Stimulated activated memory B cell treated with anti-CD40 and anti-IgM and Interleukin-4, amounts not matched to agents 10 μg/mL and 1 μg/mL and 100 μg/mL, for 72 hours (primary cell): ENCODE data around the gene LPAR1.
A peak's percentile ranks its signal among the peaks of the same experiment; 100 is the strongest.

Experiments used
- ATAC-seq: fragments of 150-1000 bp; cut with Tn5 transposase; 2 replicates; pipeline ENCODE4 v1.10.0; 2021
- H3K27ac Mint-ChIP-seq: one replicate; pipeline ENCODE4 v1.8.0; 2022; ENCODE audit warnings: mild to moderate bottlenecking, mixed read lengths
- H3K27me3 Mint-ChIP-seq: one replicate; pipeline ENCODE4 v1.8.0; 2022; ENCODE audit warnings: mixed read lengths
- H3K36me3 Mint-ChIP-seq: one replicate; pipeline ENCODE4 v1.8.0; 2022; ENCODE audit warnings: mixed read lengths
- H3K4me1 Mint-ChIP-seq: one replicate; pipeline ENCODE4 v1.8.0; 2022; ENCODE audit warnings: mixed read lengths
- H3K4me3 Mint-ChIP-seq: one replicate; pipeline ENCODE4 v1.8.0; 2022; ENCODE audit warnings: mild to moderate bottlenecking, moderate library complexity, mixed read lengths
- H3K9me3 Mint-ChIP-seq: one replicate; pipeline ENCODE4 v1.8.0; 2022; ENCODE audit warnings: mixed read lengths

LPAR1 gene, protein sequence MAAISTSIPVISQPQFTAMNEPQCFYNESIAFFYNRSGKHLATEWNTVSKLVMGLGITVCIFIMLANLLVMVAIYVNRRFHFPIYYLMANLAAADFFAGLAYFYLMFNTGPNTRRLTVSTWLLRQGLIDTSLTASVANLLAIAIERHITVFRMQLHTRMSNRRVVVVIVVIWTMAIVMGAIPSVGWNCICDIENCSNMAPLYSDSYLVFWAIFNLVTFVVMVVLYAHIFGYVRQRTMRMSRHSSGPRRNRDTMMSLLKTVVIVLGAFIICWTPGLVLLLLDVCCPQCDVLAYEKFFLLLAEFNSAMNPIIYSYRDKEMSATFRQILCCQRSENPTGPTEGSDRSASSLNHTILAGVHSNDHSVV

DNA sequence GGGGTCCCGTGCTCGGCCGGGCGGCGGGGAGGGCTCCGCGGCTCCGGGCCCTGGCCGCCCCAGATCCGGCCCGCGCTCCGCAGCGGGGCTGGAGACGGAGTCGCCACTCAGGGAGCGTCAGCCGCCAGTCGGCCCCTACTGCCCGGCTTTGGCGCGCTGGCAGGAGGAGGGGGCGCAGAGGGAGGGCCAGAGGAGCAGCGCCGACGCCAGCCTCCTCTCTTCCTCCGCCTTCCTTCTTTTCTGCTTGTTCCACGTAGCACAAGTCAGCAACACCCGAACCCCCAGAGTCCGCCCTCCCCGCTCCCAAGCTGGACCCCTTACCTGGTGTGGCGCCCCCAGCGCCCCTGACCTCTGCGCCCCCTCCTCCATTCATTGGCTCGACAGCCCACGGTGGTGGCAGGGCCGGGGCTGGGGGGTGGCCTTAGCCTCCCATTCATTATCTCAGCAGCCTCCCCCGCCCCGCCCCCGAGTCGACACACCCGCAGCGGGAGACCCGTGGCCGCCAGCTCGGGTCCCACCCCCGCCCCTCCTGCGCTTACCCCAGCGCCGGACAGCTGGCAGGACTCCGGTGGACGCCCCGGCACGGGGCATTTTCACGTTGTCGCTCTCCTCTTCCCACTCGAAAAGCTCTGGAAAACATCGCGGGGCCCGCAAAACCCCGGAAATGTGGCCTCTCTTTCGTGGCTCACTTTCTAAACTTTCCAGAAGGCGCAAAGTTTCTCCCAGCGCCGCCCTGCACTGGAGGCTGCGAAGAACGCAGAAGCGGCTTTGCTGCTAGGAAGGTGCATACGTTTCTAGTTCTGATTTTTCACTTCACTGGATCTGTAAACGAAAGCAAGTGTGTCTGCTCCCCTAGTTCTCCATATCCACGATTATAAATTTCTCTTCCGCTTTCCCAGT lies at the start of gene LPAR1:
LPAR1 (minus strand) TSS at position 140 of the 900 bp plus-strand sequence. CDS start 66,353 bp downstream, outside the sequence.
- peak within 1 kb of the TSS; percentile 48 for H3K4me3 Mint-ChIP-seq
- no peaks in the 10 kb centered on the region for H3K9me3 Mint-ChIP-seq
- peaks cover 54% of the 10 kb centered on the region for H3K27me3 Mint-ChIP-seq
- ATAC-seq: peak; percentile 37
- H3K27ac Mint-ChIP-seq: no peak within 1 kb of the TSS
- peaks cover 4% of the 10 kb centered on the region for H3K36me3 Mint-ChIP-seq
- peaks cover 15% of the 10 kb centered on the region for H3K4me1 Mint-ChIP-seq

DNA sequence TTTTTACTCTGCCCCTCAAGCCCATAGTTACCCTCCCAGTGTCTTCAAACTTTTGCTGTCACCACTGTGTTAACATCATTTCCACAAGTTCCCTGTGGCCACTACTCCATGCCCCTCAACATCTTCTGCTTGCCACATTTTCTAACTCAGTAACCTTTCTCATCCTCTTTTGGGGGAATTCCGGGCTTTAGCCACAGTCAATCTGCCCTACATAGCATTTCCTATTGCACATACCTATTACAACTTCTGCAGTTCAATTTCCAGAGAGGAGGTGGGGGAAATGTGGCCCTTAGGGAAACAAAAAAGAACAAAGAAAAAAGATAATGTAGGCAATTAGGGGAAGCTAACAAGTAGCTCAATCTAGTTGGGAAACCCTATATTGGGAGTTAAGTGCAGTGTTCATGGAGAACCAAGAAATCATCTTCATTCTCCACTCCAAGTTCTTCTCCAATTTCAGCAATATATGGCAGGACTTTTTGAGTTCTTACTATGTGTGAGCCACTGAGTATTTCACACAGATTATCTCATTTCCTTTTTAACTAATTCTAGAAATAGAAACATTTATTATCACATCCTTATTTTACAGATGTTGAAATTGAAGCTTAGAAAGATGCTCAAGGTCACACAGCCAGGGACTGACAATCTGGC lies 40.2 kb upstream of the LPAR1 start:
- Mint-ChIP-seq H3K27ac (no peak overlapping the region), H3K9me3 (peaks cover 2% of the 10 kb centered on the region), H3K4me1 (no peaks in the 10 kb centered on the region), H3K27me3 (no peaks in the 10 kb centered on the region), H3K36me3 (no peaks in the 10 kb centered on the region), H3K4me3 (no peak overlapping the region)
- no peak for ATAC-seq

DNA sequence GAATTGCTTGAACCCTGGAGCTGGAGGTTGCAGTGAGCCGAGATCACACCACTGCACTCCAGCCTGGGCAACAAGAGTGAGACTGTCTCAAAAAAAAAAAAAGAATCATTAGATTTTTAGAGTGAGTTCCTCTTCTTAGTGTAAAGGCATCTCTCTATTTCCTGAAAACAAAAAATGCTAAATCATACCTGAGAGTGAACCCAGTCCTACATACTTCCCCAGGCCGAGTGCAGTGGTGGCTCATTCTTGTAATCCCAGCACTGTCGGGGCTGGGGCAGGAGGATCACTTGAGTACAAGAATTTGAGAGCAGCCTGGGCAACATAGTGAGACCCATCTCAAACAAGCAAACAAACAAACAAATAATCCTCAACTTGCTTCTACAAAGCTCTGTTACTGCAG lies 38.2 kb upstream of the LPAR1 start:
- Mint-ChIP-seq H3K27me3 (no peaks in the 10 kb centered on the region), H3K4me1 (no peaks in the 10 kb centered on the region), H3K27ac (no peak overlapping the region), H3K36me3 (no peaks in the 10 kb centered on the region), H3K9me3 (peaks cover 2% of the 10 kb centered on the region), H3K4me3 (no peak overlapping the region)
- ATAC-seq: no peak

DNA sequence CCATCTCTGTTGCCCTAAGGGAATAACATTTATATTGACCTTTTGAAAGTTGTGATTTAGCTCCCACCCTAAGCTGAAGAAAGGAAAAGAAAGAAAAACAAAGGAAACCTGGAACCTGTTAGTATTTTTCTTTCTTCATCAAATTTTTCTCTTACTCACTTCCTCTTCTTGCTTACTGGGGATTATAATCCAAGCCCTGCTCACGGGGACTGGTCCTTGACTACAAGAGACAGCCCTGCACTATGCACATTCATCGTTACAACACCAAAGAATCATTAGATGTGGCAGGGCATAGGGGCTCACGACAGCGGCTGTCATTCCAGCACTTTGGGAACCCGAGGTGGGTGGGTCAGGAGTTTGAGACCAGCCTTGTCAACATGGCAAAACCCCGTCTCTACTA lies 37.8 kb upstream of the LPAR1 start:
- no peaks in the 10 kb centered on the region for H3K4me1 Mint-ChIP-seq
- no peaks in the 10 kb centered on the region for H3K27me3 Mint-ChIP-seq
- ATAC-seq: no peak
- H3K9me3 Mint-ChIP-seq: peaks cover 2% of the 10 kb centered on the region
- no peaks in the 10 kb centered on the region for H3K36me3 Mint-ChIP-seq
- no peak overlapping the region for H3K4me3 Mint-ChIP-seq
- H3K27ac Mint-ChIP-seq: no peak overlapping the region

DNA sequence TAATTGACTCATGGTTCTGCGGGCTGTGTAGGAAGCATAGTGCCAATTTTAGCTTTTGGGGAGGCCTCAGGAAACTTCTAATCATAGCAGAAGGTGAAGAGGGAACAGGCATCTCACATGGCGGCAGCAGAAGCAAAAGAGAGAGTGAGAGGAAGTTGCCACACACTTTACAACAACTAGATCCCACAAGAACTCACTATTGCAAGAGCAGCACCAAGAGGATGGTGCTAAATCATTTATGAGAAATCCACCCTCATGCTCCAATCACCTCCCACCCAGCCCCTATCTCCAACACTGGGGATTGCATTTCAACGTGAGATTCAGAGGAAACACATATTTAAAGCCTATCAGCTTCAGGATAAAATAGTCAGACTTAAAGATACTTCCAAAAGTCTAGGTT lies 36.1 kb upstream of the LPAR1 start:
- Mint-ChIP-seq H3K27me3 (no peaks in the 10 kb centered on the region), H3K4me1 (no peaks in the 10 kb centered on the region), H3K9me3 (no peaks in the 10 kb centered on the region), H3K4me3 (no peak overlapping the region), H3K27ac (no peak overlapping the region), H3K36me3 (no peaks in the 10 kb centered on the region)
- no peak for ATAC-seq

DNA sequence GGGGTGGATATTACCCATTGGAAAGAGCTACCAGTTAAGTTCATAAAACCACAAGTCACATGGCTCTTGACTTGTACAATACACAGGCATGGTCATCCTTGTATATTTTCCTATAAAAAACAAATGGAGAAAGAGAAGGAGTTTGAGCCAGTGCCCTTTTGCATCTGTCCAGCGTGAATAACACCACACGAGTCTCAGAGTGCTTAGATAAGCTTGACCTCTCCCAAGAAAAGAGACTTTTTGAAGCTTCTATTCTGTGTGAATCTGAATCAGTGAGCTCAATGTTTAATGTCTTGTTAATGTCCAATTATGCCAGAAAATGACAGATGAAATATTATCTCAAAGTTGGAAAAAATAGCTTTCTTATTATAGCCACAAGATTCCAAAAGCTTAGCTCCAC lies 30.9 kb upstream of the LPAR1 start:
- ATAC-seq: no peak
- Mint-ChIP-seq H3K4me1 (no peaks in the 10 kb centered on the region), H3K4me3 (no peak overlapping the region), H3K27me3 (peaks cover 6% of the 10 kb centered on the region), H3K36me3 (no peaks in the 10 kb centered on the region), H3K9me3 (no peaks in the 10 kb centered on the region), H3K27ac (no peak overlapping the region)

DNA sequence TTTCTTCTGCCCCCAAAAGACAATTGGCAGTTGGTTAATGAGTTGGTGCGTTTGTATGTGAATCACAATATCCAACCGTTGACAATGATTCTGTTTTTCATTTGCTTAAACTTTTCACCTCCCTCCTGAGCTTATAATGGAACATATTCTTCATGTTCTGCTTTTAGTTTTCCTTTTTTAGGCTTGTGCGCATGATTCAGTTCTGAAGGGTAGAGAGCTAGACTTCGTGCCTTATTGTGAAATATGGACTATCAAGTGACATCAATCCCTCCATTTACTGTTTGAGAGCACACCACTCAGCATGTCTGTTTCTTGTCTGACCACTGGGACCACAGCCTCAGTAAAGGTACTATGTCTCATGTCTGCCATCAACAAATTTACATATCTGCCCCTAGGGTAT lies 30.5 kb upstream of the LPAR1 start:
- no peak overlapping the region for H3K4me3 Mint-ChIP-seq
- no peaks in the 10 kb centered on the region for H3K36me3 Mint-ChIP-seq
- no peaks in the 10 kb centered on the region for H3K9me3 Mint-ChIP-seq
- no peaks in the 10 kb centered on the region for H3K4me1 Mint-ChIP-seq
- no peak for ATAC-seq
- no peak overlapping the region for H3K27ac Mint-ChIP-seq
- peaks cover 6% of the 10 kb centered on the region for H3K27me3 Mint-ChIP-seq

DNA sequence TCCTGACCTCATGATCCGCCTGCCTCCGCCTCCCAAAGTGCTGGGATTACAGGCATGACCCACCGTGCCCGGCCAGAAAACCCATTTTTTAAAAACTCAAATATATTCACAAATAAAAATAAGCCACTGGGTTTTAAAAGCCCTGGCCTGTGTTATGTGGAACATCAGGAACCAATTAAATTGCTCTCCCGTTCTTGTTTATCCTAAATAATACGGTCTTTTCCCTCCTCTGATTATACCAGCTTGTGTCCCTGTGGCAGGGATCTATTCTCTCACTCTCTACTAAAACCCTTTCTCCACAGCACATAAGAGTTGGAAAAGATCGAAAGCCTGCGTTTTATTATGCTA lies 30.1 kb upstream of the LPAR1 start:
- no peaks in the 10 kb centered on the region for H3K36me3 Mint-ChIP-seq
- H3K9me3 Mint-ChIP-seq: peaks cover under 1% of the 10 kb centered on the region
- no peaks in the 10 kb centered on the region for H3K4me1 Mint-ChIP-seq
- no peak overlapping the region for H3K4me3 Mint-ChIP-seq
- H3K27ac Mint-ChIP-seq: no peak overlapping the region
- ATAC-seq: no peak
- H3K27me3 Mint-ChIP-seq: peaks cover 6% of the 10 kb centered on the region

DNA sequence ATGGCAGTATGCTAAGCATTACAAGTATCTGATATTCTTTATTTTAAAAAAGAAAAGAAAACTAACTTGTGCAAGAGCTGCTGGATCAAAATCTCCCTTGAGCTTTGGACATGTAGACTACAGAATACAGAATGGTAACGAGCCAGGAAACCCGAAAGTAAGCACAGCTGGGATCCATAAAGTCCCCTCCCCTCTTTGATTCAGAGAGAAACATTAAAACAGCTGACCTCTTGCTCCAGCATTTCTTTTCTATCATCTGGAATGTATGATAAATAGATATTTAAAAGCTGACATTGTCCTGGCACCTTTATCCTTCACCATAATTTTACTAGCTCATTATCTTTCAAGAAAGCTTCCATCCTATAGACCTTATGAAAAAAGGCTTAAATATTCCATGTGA lies 28.2 kb upstream of the LPAR1 start:
- no peak overlapping the region for H3K4me3 Mint-ChIP-seq

DNA sequence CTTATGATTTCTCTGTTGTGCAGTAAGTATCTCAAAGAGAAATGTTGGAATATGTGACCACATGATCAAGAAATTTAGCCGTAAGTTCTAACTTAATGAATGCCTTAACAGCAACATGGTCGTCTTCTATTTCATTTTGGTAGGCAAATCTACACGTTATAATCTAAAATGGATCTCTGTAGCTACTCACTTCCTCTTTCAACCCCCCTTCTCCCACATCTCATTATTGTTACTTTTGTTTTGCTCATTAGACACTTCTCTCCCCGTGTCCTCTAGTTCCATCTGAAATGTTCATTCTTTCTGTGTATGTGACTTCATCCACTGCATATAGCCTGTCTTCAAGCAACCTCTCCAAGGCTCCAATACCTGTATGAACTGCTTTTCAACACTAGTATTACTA lies 27.1 kb upstream of the LPAR1 start:
- Mint-ChIP-seq H3K4me3 (no peak overlapping the region), H3K27me3 (peaks cover 10% of the 10 kb centered on the region), H3K9me3 (peaks cover 5% of the 10 kb centered on the region), H3K36me3 (no peaks in the 10 kb centered on the region), H3K4me1 (no peaks in the 10 kb centered on the region), H3K27ac (no peak overlapping the region)
- no peak for ATAC-seq

More for the DNA sequence above, 28.2 kb upstream of the LPAR1 start:
- H3K27me3 Mint-ChIP-seq: peaks cover 6% of the 10 kb centered on the region
- no peak overlapping the region for H3K27ac Mint-ChIP-seq
- peaks cover 3% of the 10 kb centered on the region for H3K9me3 Mint-ChIP-seq
- H3K4me1 Mint-ChIP-seq: no peaks in the 10 kb centered on the region
- no peaks in the 10 kb centered on the region for H3K36me3 Mint-ChIP-seq
- ATAC-seq: no peak

DNA sequence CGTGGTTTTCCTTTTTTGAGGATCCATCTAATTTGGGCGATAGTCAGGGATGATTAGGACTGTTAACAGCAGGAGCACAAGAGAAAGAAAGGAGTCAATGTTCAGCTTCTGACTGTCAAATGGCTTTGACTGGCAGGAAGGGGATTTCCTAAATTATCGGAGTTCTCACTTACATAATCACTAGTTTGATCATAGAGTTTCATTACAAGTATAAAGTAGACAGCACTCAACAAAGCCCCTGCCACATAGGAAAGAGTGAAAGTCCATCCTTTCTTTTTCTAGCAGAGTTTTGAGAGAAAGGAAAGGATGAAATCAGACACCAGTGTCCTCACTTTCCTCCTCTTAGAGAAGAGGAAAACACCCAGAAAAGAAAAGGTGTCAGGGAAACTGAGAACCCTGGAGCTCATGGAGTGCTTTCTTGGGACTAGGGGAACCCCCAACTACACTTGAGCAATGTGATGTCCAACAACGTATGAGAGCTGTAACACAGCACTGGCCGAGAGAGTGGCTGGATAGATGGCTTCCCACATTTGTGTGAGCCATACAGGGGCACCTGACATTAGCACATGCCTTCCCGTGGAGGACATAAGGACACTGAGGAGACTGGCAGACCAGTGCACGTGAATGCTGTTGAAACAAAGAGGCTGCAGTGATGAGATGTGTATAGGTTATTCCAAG lies 26.0 kb upstream of the LPAR1 start:
- Mint-ChIP-seq H3K36me3 (no peaks in the 10 kb centered on the region), H3K4me3 (no peak overlapping the region), H3K4me1 (no peaks in the 10 kb centered on the region), H3K27ac (no peak overlapping the region), H3K9me3 (peaks cover 9% of the 10 kb centered on the region), H3K27me3 (peaks cover 16% of the 10 kb centered on the region)
- ATAC-seq: no peak

DNA sequence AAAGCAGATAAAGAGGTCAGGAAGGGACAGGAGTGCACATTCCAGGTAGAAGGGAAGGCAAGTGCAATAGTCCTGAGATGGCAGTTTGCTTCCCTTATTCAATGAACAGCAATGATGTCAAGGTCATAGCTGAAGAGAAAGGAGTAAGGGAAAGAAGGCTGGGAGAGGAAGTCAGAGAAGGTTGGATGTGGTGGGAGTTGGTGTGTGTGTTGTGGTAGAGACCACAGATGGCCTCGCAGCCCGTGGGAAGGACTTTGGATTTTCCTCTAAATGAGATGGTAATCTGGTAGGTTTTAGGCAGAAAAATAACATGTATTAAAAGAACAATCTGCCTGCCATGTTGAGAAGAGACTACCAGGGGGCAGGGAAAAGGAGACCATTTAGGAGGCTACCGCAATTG lies 25.1 kb upstream of the LPAR1 start:
- Mint-ChIP-seq H3K4me3 (no peak overlapping the region), H3K36me3 (no peaks in the 10 kb centered on the region), H3K9me3 (peaks cover 9% of the 10 kb centered on the region), H3K27ac (no peak overlapping the region), H3K4me1 (no peaks in the 10 kb centered on the region), H3K27me3 (peaks cover 16% of the 10 kb centered on the region)
- ATAC-seq: no peak

DNA sequence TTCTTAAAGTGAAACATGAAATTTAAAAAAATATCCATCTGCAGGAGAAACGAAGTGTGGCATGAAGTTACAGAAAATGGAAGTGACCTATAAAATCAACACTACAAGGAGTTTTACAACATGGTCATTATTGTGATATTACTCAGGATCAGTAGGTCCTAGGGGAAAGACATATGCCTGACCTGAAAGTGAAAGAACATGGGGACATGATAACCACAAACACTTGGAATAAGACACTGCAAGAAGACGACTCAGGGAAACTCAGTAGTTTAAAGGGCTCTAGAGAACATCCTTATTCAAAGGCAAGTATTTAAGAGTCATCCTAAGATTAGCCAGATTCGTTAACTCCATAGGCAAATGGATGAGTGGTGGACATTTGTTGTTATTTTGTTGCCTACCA lies 19.9 kb upstream of the LPAR1 start:
- ATAC-seq: no peak
- Mint-ChIP-seq H3K4me3 (no peak overlapping the region), H3K36me3 (no peaks in the 10 kb centered on the region), H3K27ac (no peak overlapping the region), H3K9me3 (peaks cover 6% of the 10 kb centered on the region), H3K4me1 (no peaks in the 10 kb centered on the region), H3K27me3 (peaks cover 10% of the 10 kb centered on the region)

DNA sequence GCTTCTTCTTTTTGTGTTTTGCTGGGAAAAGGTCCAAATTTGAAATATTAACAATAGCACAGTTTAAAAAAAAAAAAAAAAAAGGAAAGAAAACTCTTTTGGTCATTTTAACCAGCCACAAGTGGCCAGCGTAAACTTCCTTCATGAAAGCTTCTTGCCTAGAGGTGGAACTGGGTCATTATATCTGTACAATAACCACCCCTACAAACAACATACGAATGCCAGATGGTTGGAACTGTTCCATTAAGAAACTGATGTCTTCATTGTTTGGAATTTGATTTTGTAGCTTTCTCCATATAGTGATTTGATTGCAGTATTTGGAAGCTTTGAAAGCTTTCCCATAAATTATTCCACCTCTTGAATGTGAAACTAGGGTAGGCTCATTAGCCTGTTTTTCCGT lies 18.3 kb upstream of the LPAR1 start:
- Mint-ChIP-seq H3K27ac (no peak overlapping the region), H3K9me3 (peaks cover 6% of the 10 kb centered on the region), H3K27me3 (peaks cover 10% of the 10 kb centered on the region), H3K4me1 (no peaks in the 10 kb centered on the region), H3K36me3 (no peaks in the 10 kb centered on the region), H3K4me3 (no peak overlapping the region)
- ATAC-seq: no peak

DNA sequence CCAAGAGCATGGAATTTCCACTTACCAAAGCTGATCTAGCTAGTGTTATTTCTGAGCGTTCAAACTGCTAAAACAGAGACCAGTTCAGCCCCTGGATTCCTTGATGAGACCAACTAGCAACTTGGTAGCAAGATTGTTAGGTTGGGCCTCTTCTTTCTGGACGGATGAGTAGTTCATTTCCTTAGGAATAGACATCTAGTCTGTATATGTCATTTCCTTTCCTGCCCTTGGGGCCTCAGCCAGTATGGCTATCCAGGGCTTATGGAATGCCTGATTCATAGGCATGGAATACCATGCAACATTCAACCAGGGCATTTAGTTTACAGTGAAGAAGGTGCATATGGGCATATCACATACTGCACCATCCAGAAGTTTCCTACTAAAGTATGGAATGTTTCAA lies 14.5 kb upstream of the LPAR1 start:
- no peaks in the 10 kb centered on the region for H3K9me3 Mint-ChIP-seq

More for the DNA sequence above, 14.5 kb upstream of the LPAR1 start:
- Mint-ChIP-seq H3K4me3 (no peak overlapping the region), H3K27ac (no peak overlapping the region), H3K27me3 (no peaks in the 10 kb centered on the region), H3K36me3 (no peaks in the 10 kb centered on the region), H3K4me1 (no peaks in the 10 kb centered on the region)
- no peak for ATAC-seq
